ENCODE results near the gene LGR4.

Gene LGR4

GRCh38 chr11:27504205-27504604, 31.6 kb upstream of the LGR4 start:
- no peak for DNase-seq (ENCODE audit: low read depth)
- H3K4me3 ChIP-seq (ENCODE audit: control insufficient read depth, low read depth, low read length): no peak overlapping the region
- TF ChIP-seq CTCF (IDR thresholded peaks at IDR 0.05; ENCODE audit: control insufficient read depth, insufficient read depth, low read depth, low read length, missing control alignments): no peak

GRCh38 chr11:27501100-27501499, 28.5 kb upstream of the LGR4 start:
- DNase-seq (ENCODE audit: low read depth): no peak
- H3K4me3 ChIP-seq (ENCODE audit: control insufficient read depth, low read depth, low read length): no peak overlapping the region
- TF ChIP-seq CTCF (IDR thresholded peaks at IDR 0.05; ENCODE audit: control insufficient read depth, insufficient read depth, low read depth, low read length, missing control alignments): no peak

GRCh38 chr11:27497911-27498310, 25.3 kb upstream of the LGR4 start:
- no peak overlapping the region for H3K4me3 ChIP-seq (ENCODE audit: control insufficient read depth, low read depth, low read length)
- no peak for TF ChIP-seq CTCF (IDR thresholded peaks at IDR 0.05; ENCODE audit: control insufficient read depth, insufficient read depth, low read depth, low read length, missing control alignments)
- no peak for DNase-seq (ENCODE audit: low read depth)

GRCh38 chr11:27497284-27497866, 24.8 kb upstream of the LGR4 start:
- peak; percentile 41 for TF ChIP-seq CTCF (IDR thresholded peaks at IDR 0.05; ENCODE audit: control insufficient read depth, insufficient read depth, low read depth, low read length, missing control alignments)
- no peak for DNase-seq (ENCODE audit: low read depth)
- no peak overlapping the region for H3K4me3 ChIP-seq (ENCODE audit: control insufficient read depth, low read depth, low read length)

- H3K4me3 ChIP-seq (ENCODE audit: control insufficient read depth, low read depth, low read length): no peak overlapping the region
- no peak for TF ChIP-seq CTCF (IDR thresholded peaks at IDR 0.05; ENCODE audit: control insufficient read depth, insufficient read depth, low read depth, low read length, missing control alignments)
- no peak for DNase-seq (ENCODE audit: low read depth)
These were observed 23.9 kb upstream of the LGR4 start for GRCh38 chr11:27496461-27496860.

- no peak for DNase-seq (ENCODE audit: low read depth)
- no peak for TF ChIP-seq CTCF (IDR thresholded peaks at IDR 0.05; ENCODE audit: control insufficient read depth, insufficient read depth, low read depth, low read length, missing control alignments)
These were observed 23.2 kb upstream of the LGR4 start for GRCh38 chr11:27495710-27496300.

More at GRCh38 chr11:27495710-27496300, 23.2 kb upstream of the LGR4 start:
- no peak overlapping the region for H3K4me3 ChIP-seq (ENCODE audit: control insufficient read depth, low read depth, low read length)

Data from AG09309 (cell line).